ENCODE measurements around the gene SNN.

Gene SNN

DNA sequence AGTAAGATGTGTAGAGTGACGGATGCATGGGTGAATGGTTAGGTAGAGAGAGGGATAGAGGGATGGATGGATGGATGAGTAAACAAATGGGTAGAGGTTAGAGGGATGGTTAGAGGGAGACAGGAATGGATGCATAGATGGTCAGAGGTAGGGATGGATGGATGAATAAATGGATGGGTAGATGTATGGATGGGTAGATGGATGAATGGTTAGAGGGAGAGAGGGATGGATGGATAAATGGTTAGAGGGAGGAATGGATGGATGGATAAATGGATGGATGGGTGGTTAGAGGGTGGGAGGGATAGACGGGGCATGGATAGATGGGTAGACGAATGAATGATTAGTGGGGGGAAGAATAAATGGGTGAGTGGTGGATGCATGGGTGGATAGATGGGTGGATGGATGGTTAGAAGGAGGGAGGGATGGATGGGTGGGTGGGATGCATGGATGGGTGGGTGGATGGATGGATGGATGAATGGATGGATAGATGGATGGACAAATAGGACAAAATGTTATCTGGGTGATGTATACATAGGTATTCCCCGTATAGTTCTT, 29.2 kb upstream of the SNN start:
- H2AFZ ChIP-seq (ENCODE audit: low read length) = no peak overlapping the region
- no peak overlapping the region for H2BK15ac ChIP-seq (ENCODE audit: low read length)
- no peak overlapping the region for H2BK5ac ChIP-seq (ENCODE audit: low read length)
- no peak for DNase-seq (ENCODE audit: low spot score)
- H3K27me3 ChIP-seq (ENCODE audit: control insufficient read depth in 3 of 3, insufficient read depth in 3 of 3, low read depth in 1 of 3, low read length in 3 of 3) = peaks cover 0 to 5% (median 2%) of the 10 kb centered on the region in 3 experiments
- H3K23ac ChIP-seq (ENCODE audit: low read depth, low read length, poor library complexity) = no peak overlapping the region
- no peak overlapping the region for H3K14ac ChIP-seq (ENCODE audit: low read length)
- H3K9me3 ChIP-seq (replicated peaks in 1 of 2; ENCODE audit: control insufficient read depth in 2 of 2, insufficient read depth in 1 of 2, low read depth in 1 of 2, low read length in 2 of 2) = no peaks in the 10 kb centered on the region
- H2BK120ac ChIP-seq (ENCODE audit: low read depth, low read length) = no peak overlapping the region
- H3K79me1 ChIP-seq (ENCODE audit: low read depth, low read length) = no peaks in the 10 kb centered on the region
- H3K27ac ChIP-seq (replicated peaks; ENCODE audit: low read length) = no peak overlapping the region
- H4K8ac ChIP-seq (ENCODE audit: low read depth, low read length) = no peak overlapping the region
- no peaks in the 10 kb centered on the region for H3K36me3 ChIP-seq (replicated peaks in 1 of 2; ENCODE audit: control insufficient read depth in 2 of 2, insufficient read depth in 2 of 2, low read length in 2 of 2)
- H3K4me3 ChIP-seq (ENCODE audit: low read length in 2 of 2) = no peak overlapping the region
- no peak overlapping the region for H3K4ac ChIP-seq (ENCODE audit: low read length)
- 100% methylated on average over 2 of the region's 4 CpGs; no CpG with 5 or more reads in 1 of the 2 donors for WGBS, 2 donors (ENCODE audit: extremely low coverage in 2 of 2, insufficient read length in 2 of 2, insufficient replicate concordance in 1 of 2)
- no peak overlapping the region for H2AK5ac ChIP-seq (ENCODE audit: low read depth, low read length)
- H3K9ac ChIP-seq (ENCODE audit: low read depth, low read length, poor library complexity) = no peak overlapping the region
- H3K4me2 ChIP-seq (ENCODE audit: insufficient read depth, low read length, poor library complexity, severe bottlenecking) = no peak overlapping the region
- H4K91ac ChIP-seq (ENCODE audit: low read depth, low read length, poor library complexity) = no peak overlapping the region
- peaks cover 10 to 12% of the 10 kb centered on the region in 2 donors for H3K4me1 ChIP-seq (ENCODE audit: control insufficient read depth in 2 of 2, insufficient read depth in 1 of 2, low read depth in 1 of 2, low read length in 2 of 2)
- H2BK12ac ChIP-seq (ENCODE audit: low read length) = no peak overlapping the region
- H3K18ac ChIP-seq (ENCODE audit: low read length) = no peak overlapping the region

DNA sequence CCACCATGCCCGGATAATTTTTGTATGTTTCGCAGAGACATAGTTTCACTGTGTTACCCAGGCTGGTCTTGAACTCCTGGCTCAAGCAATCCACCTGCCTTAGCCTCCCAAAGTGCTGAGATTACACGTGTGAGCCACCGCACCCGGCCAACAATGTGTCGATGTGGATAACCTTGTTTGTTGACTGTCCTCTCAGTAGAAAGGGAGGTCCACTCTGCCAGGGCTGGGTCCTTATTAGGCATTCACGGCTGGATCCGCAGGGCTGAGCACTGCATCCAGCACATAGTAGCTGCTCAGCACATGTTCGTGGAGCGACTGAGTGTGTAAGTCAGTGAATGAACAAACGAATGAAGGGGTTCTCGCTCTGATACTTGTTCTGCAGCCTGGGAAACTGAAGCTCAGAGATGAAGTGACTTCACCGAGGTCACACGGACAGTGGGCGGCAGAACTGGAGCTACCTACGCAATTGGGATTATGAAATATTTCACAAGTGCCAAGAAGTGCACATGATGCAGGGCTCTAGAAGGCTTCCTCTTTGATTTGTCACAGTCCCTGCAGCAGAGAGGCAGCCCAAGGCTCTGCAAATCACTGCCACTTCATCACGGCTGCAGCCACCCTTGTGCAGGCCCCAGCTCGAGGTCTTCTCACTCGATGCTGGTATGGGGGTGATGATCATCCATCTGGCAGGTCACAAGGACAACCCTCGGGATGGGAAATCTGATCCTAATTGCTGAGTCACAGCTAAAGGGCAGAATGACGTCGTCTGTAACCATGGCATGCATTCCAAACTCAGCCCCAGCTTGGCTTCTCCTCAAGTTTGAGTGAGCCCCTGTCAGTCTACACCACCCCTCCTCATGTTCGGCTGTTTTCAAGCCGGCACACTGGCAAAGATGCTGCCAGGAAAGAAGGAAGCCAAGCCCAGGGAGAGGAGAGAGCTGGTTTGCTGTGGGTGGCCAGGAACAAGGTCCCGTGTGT, 28.0 kb upstream of the SNN start:
- no peak overlapping the region for H3K4ac ChIP-seq (ENCODE audit: low read length)
- H3K4me1 ChIP-seq (ENCODE audit: control insufficient read depth in 2 of 2, insufficient read depth in 1 of 2, low read depth in 1 of 2, low read length in 2 of 2) = peaks cover 10 to 12% of the 10 kb centered on the region in 2 donors
- WGBS, 2 donors (ENCODE audit: extremely low coverage in 2 of 2, insufficient read length in 2 of 2, insufficient replicate concordance in 1 of 2) = no CpG with 5 or more reads among the region's 25 CpGs
- H3K18ac ChIP-seq (ENCODE audit: low read length) = peak overlapping the region; percentile 89
- peaks cover 0 to 5% (median 2%) of the 10 kb centered on the region in 3 experiments for H3K27me3 ChIP-seq (ENCODE audit: control insufficient read depth in 3 of 3, insufficient read depth in 3 of 3, low read depth in 1 of 3, low read length in 3 of 3)
- peak overlapping the region; percentile 17 for H2AFZ ChIP-seq (ENCODE audit: low read length)
- no peak overlapping the region for H4K91ac ChIP-seq (ENCODE audit: low read depth, low read length, poor library complexity)
- no peak overlapping the region for H3K14ac ChIP-seq (ENCODE audit: low read length)
- no peak overlapping the region for H3K4me3 ChIP-seq (ENCODE audit: low read length in 2 of 2)
- peak overlapping the region; percentile 84 for H4K8ac ChIP-seq (ENCODE audit: low read depth, low read length)
- H2BK120ac ChIP-seq (ENCODE audit: low read depth, low read length) = no peak overlapping the region
- H2BK15ac ChIP-seq (ENCODE audit: low read length) = peak overlapping the region; percentile 4
- no peak overlapping the region for H3K27ac ChIP-seq (replicated peaks; ENCODE audit: low read length)
- H2AK5ac ChIP-seq (ENCODE audit: low read depth, low read length) = peak overlapping the region; percentile 40
- peak overlapping the region; percentile 25 for H2BK12ac ChIP-seq (ENCODE audit: low read length)
- H3K23ac ChIP-seq (ENCODE audit: low read depth, low read length, poor library complexity) = peak overlapping the region; percentile 11
- no peak overlapping the region for H2BK5ac ChIP-seq (ENCODE audit: low read length)
- no peaks in the 10 kb centered on the region for H3K9me3 ChIP-seq (replicated peaks in 1 of 2; ENCODE audit: control insufficient read depth in 2 of 2, insufficient read depth in 1 of 2, low read depth in 1 of 2, low read length in 2 of 2)
- peak overlapping the region; percentile 22 for H3K9ac ChIP-seq (ENCODE audit: low read depth, low read length, poor library complexity)
- H3K4me2 ChIP-seq (ENCODE audit: insufficient read depth, low read length, poor library complexity, severe bottlenecking) = no peak overlapping the region
- no peaks in the 10 kb centered on the region for H3K79me1 ChIP-seq (ENCODE audit: low read depth, low read length)
- DNase-seq (ENCODE audit: low spot score) = no peak
- H3K36me3 ChIP-seq (replicated peaks in 1 of 2; ENCODE audit: control insufficient read depth in 2 of 2, insufficient read depth in 2 of 2, low read length in 2 of 2) = no peaks in the 10 kb centered on the region

DNA sequence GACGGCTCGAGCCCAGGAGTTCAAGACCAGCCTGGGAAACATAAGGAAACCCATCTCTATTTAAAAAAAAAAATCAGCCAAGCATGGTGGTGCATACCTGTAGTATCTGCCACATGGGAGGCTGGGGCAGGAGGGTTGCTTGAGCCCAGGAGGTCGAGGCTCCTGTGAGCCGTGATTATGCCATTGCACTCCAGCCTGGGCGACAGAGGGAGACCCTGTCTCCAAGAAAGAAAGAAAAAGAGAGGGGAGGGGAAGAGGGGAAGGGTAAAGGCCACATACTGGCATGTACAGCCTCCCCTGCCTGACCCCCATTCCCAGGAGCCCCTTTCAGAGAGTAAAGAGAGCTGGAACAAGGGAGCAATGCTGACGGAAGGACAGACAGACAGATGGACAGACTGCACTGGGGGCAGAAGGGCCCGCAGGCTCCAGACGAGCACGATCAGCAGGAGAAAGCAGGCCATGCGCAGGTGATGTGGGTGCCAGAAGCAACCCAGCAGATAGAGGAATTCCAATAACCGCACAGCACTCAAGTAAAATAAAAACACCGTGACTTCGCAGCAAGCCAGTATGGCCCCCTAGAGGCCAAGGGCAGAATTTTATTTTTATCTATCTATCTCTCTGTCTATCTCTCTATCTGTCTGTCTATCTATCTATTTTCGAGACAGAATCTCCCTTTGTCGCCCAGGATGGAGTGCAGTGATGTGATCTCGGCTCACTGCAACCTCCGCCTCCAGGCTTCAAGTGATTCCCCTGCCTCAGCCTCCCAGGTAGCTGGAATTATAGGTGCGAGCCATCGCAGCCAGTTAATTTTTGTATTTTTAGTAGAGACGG, 27.1 kb upstream of the SNN start:
- Histone ChIP-seq H3K18ac (ENCODE audit: low read length) (peak overlapping the region; percentile 49), H3K27me3 (ENCODE audit: control insufficient read depth in 3 of 3, insufficient read depth in 3 of 3, low read depth in 1 of 3, low read length in 3 of 3) (peaks cover 0 to 2% (median under 1%) of the 10 kb centered on the region in 3 experiments), H2BK5ac (ENCODE audit: low read length) (no peak overlapping the region), H3K9ac (ENCODE audit: low read depth, low read length, poor library complexity) (no peak overlapping the region), H2AFZ (ENCODE audit: low read length) (peak overlapping the region; percentile 26), H2BK15ac (ENCODE audit: low read length) (peak overlapping the region; percentile 4), H4K91ac (ENCODE audit: low read depth, low read length, poor library complexity) (peak overlapping the region; percentile 38), H3K14ac (ENCODE audit: low read length) (no peak overlapping the region), H4K8ac (ENCODE audit: low read depth, low read length) (no peak overlapping the region), H2AK5ac (ENCODE audit: low read depth, low read length) (peak overlapping the region; percentile 40), H3K4me3 (ENCODE audit: low read length in 2 of 2) (no peak overlapping the region), H2BK120ac (ENCODE audit: low read depth, low read length) (no peak overlapping the region), H3K36me3 (replicated peaks in 1 of 2; ENCODE audit: control insufficient read depth in 2 of 2, insufficient read depth in 2 of 2, low read length in 2 of 2) (no peaks in the 10 kb centered on the region), H3K23ac (ENCODE audit: low read depth, low read length, poor library complexity) (no peak overlapping the region), H3K4me1 (ENCODE audit: control insufficient read depth in 2 of 2, insufficient read depth in 1 of 2, low read depth in 1 of 2, low read length in 2 of 2) (peaks cover 10% of the 10 kb centered on the region in 2 donors), H3K27ac (replicated peaks; ENCODE audit: low read length) (no peak overlapping the region), H3K9me3 (replicated peaks in 1 of 2; ENCODE audit: control insufficient read depth in 2 of 2, insufficient read depth in 1 of 2, low read depth in 1 of 2, low read length in 2 of 2) (no peaks in the 10 kb centered on the region), H3K79me1 (ENCODE audit: low read depth, low read length) (no peaks in the 10 kb centered on the region), H3K4me2 (ENCODE audit: insufficient read depth, low read length, poor library complexity, severe bottlenecking) (no peak overlapping the region), H2BK12ac (ENCODE audit: low read length) (peak overlapping the region; percentile 33), H3K4ac (ENCODE audit: low read length) (no peak overlapping the region)
- DNase-seq (ENCODE audit: low spot score) = peak; percentile 45
- WGBS, 2 donors (ENCODE audit: extremely low coverage in 2 of 2, insufficient read length in 2 of 2, insufficient replicate concordance in 1 of 2) = no CpG with 5 or more reads among the region's 20 CpGs
